Measurements from ENCODE around the gene RAD50.
A peak's percentile ranks its signal among the peaks of the same experiment; 100 is the strongest.
"Not testable (repeated sequence)": the region's sequence is repeated elsewhere in the genome, so short reads cannot be mapped to it uniquely, and the experiment has no call there.

The RAD50 gene

GRCh38 chr5:132633587-132633986 is 76.8 kb downstream of the RAD50 start:
- DNase-seq (ENCODE audit: low read depth), result not testable (repeated sequence)

GRCh38 chr5:132635873-132636272 is 79.1 kb downstream of the RAD50 start:
- DNase-seq (ENCODE audit: low read depth), result no peak

DNA sequence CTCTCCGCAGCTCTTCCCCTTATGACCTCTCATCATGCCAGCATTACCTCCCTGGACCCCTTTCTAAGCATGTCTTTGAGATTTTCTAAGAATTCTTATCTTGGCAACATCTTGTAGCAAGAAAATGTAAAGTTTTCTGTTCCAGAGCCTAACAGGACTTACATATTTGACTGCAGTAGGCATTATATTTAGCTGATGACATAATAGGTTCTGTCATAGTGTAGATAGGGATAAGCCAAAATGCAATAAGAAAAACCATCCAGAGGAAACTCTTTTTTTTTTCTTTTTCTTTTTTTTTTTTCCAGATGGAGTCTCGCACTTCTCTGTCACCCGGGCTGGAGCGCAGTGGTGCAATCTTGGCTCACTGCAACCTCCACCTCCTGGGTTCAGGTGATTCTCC is 80.5 kb downstream of the RAD50 start:
- DNase-seq (ENCODE audit: low read depth), result no peak

DNA sequence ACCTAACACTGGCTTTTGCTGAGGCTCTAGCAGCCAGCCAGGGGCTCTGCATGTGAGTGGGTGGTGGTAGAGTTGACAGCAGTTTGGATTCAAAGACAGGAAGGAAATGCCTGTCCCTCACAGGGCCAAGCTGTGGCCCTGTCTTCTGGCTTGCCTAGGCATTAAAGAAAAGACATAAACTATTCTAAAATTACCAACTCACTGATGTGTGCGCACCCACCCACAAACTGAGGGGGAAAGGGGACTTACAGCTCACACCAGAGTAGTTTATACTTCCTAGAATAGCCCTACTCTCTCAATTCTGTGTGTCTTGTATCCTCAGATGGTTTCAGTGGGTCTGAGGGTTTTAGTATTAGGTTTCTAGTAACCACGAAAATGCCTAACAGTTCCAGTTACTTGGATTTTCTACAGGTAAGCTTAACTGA is 82.9 kb downstream of the RAD50 start:
- DNase-seq (ENCODE audit: low read depth), result no peak

DNA sequence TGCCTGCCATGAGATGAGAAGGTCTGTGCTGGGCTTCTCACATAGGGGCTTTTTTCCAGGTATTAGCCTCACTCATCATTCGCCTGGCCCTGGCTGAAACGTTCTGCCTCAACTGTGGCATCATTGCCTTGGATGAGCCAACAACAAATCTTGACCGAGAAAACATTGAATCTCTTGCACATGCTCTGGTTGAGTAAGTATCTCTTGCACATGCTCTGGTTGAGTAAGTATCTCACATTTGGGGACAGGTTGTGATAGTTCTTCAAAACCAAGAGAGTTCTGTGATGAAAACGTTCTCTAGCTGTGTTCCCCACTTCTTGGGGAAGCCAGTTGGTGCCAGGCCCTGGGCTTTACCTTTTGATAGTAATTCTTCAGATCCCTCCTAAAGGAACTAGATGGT is 83.8 kb downstream of the RAD50 start:
- no peak for DNase-seq (ENCODE audit: low read depth)

DNA sequence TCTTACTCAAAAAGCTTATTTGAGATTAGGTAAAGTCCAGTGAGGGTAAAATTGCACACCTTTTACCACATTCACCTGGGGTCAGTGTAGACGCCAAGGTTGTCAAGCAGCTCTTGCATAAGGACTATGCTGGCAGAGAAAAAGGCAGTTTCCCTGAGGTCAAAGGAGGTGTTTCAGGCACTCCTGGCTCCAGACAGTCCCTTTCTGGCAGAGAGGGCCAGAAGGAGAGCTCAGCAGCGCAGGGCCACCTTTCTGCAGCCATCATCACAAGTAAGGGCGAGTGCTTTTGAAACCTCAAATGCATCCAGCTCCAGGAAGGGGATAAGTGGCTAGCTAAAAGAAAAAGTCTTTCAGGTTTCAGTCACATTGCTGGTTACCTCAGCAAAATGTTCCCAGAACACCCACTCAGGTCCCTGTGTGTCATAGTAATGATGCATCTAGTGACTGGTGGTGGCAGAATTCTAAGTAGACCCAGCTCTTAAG is 84.5 kb downstream of the RAD50 start:
- DNase-seq (ENCODE audit: low read depth), result no peak

- DNase-seq (ENCODE audit: low read depth), result no peak
These were observed 85.1 kb downstream of the RAD50 start for GRCh38 chr5:132641841-132642240.

DNA sequence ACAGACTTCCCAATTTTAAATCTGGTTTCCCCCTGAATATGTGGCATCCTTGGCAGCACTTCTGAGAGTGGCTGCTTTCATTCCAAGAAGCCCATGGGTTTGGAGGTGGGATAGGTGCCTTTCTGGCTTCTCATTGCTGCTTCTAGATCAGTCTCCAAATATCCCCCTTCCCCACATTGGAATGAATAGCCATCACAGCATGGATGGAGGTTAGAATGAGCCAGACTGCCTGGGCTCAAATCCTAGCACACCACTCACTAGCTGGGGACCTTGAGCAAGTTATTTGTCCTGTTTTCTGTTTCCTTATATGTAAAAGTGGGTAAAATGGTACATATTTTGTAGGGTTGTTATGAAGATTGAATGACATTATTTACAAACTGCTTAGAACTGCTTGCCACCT is 87.4 kb downstream of the RAD50 start:
- DNase-seq (ENCODE audit: low read depth), result no peak

GRCh38 chr5:132646583-132647266 is 89.9 kb downstream of the RAD50 start:
- DNase-seq (ENCODE audit: low read depth), result no peak

DNA sequence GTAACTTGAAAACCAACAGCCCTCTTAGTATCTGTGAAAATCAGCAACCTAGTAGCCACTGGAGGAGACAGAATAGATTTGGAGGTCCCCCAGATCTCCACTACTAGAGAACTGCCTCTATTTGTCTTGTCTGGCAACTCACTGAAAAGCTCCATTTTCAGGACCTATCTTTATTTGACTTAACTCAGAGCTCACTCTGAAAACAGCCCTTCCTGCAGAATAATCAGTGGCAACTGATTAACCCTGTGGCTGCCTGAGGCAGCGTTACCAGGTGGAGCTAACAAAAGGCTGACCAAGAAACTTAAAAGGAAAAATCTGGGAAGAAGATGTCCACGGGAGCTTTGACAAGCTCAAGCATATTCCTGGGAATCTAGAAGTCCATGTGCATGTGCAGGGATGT is 90.7 kb downstream of the RAD50 start:
- no peak for DNase-seq (ENCODE audit: low read depth)

DNA sequence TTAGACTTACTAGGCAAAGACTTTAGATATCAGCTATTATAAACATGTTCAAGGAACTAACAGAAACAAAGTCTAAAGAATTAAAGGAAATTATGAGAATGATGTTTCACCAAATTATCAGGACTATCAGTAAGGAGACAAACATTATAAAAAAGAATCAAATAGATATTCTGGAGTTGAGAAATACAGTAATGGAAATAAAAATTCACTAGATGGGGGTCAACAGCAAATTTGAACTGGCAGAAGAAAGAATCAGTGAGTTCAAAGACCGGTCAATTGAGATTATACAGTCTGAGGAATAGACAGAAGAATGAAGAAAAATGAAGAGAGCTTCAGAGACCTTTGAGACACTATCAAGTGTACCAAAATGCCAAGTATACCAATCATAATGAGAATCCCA is 91.6 kb downstream of the RAD50 start:
- DNase-seq (ENCODE audit: low read depth), result no peak

GRCh38 chr5:132651838-132652469 is 95.2 kb downstream of the RAD50 start:
- no peak for DNase-seq (ENCODE audit: low read depth)

DNA sequence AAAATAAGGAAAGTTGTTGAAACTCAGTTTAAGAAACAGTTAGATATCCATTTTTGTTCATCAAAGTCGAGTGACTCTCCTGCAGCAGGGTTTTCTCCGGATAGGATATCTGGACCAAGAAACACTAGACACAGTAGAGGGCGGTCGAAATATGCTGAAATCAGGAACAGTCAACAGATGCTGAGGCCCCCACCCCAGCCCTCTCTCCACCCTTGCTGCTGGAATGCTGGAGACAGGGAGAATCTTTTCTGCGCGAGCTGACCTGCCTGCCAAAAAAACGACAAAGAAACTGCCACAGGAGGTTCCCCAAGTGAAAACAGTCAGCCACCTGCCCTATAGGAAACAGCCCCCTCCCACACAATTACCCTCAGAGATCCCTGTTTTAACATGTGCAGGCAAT is 96.9 kb downstream of the RAD50 start:
- no peak for DNase-seq (ENCODE audit: low read depth)

- peak; percentile 46 for DNase-seq (ENCODE audit: low read depth)
These were observed 99.3 kb downstream of the RAD50 start for GRCh38 chr5:132655821-132656773.

- no peak for DNase-seq (ENCODE audit: low read depth)
These were observed 100.1 kb downstream of the RAD50 start for GRCh38 chr5:132656774-132657355.

- no peak for DNase-seq (ENCODE audit: low read depth)
These were observed 101.1 kb downstream of the RAD50 start, which contains the start of gene IL13 for GRCh38 chr5:132657676-132658380. TSS of gene IL13 (plus strand) at chr5:132658173. CDS start at chr5:132658187, 14 bp downstream.

DNA sequence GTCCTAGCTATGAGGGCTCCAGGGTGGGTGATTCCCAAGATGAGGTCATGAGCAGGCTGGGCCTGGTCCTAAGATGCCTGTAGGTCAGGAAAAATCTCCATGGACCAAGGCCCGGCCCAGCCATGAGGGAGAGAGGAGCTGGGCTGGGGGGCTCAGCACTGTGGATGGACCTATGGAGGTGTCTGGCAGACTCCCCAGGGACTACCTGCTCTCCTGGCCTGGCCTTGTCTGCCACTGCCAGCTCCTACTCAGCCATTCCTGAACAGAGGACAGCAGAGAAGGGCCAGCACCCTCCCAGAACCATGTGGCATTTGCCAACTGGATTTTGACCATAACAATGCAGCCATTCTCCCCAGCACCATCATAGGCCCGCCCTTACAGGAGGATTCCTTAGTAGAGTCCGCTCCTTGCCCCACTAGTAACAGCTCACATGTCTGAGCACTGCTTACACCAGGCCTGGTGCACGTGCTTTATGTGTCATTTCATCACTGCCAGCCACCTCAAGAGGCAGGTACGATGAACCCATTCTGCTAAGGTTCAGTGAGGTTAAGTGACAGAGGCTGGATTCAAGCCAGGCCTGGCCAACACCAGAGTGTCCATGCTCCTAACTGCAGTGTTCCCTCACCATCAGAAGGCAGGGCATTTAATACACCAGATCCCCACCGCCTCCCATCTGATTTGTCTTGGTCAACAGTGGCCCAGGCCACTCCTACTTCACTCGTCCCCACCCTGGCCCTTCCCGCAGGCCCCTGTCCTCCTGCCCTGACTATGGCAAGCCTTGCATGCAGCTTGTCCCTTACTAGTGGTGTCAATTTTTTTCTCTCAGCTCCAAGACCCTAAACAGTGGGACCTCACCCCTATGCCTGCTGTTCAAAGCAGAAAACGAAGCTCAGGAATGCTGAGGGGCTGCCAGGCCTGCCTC is 101.9 kb downstream of the RAD50 start:
- no peak for DNase-seq (ENCODE audit: low read depth)

GRCh38 chr5:132659598-132660493 is 103.1 kb downstream of the RAD50 start:
- no peak for DNase-seq (ENCODE audit: low read depth)
